ENCODE measurements around the gene PSEN1. TPM values are rescaled to one million over a fixed set of nuclear protein-coding genes. Genes with fewer than 3 reads are reported as not detected.

Gene PSEN1
- 47.8 TPM for total RNA-seq
- 28.7 TPM for polyA plus RNA-seq

DNA sequence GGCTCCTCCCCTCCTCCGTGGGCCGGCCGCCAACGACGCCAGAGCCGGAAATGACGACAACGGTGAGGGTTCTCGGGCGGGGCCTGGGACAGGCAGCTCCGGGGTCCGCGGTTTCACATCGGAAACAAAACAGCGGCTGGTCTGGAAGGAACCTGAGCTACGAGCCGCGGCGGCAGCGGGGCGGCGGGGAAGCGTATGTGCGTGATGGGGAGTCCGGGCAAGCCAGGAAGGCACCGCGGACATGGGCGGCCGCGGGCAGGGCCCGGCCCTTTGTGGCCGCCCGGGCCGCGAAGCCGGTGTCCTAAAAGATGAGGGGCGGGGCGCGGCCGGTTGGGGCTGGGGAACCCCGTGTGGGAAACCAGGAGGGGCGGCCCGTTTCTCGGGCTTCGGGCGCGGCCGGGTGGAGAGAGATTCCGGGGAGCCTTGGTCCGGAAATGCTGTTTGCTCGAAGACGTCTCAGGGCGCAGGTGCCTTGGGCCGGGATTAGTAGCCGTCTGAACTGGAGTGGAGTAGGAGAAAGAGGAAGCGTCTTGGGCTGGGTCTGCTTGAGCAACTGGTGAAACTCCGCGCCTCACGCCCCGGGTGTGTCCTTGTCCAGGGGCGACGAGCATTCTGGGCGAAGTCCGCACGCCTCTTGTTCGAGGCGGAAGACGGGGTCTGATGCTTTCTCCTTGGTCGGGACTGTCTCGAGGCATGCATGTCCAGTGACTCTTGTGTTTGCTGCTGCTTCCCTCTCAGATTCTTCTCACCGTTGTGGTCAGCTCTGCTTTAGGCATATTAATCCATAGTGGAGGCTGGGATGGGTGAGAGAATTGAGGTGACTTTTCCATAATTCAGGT is at the start of gene PSEN1:
Gene PSEN1 (plus strand): TSS at position 121 of the 839 bp plus-strand sequence. CDS start 11,513 bp downstream, outside the sequence.
- no peaks in the 10 kb centered on the region for H3K36me3 ChIP-seq (ENCODE audit: insufficient read depth)
- H3K27ac ChIP-seq (ENCODE audit: low read depth) = peak within 1 kb of the TSS; percentile 97
- peak within 1 kb of the TSS; percentile 78 for H3K4me3 ChIP-seq (ENCODE audit: low read depth, low read length)
- H3K4me1 ChIP-seq (ENCODE audit: insufficient read depth) = no peaks in the 10 kb centered on the region
- under 1% methylated on average over 71 of the region's 71 CpGs for WGBS
- peak; percentile 87 for DNase-seq (ENCODE audit: extremely low spot score)

DNA sequence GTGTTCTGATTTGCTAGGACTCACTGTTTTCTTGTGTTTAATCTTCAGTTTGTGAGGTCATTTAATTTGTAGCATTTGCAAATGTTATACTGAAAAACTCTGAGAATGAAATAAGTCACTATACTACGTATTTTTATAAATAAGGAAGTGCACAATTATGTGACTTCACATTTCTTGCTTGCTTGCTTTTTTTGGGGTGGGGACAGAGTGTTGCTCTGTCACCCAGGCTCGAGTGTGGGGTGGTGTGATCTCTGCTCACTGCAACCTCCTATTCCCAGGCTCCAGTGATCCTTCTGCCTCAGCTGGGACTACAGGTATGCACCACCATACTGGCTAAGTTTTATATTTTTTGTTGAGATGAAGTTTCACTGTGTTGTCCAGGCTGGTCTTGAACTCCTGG is 45.3 kb upstream of the PSEN1 start:
- 92% methylated on average over 2 of the region's 2 CpGs for WGBS
- DNase-seq (ENCODE audit: extremely low spot score) = no peak
- H3K36me3 ChIP-seq (ENCODE audit: insufficient read depth) = peaks cover 9% of the 10 kb centered on the region
- no peak overlapping the region for H3K27ac ChIP-seq (ENCODE audit: low read depth)
- H3K4me3 ChIP-seq (ENCODE audit: low read depth, low read length) = no peak overlapping the region
- H3K4me1 ChIP-seq (ENCODE audit: insufficient read depth) = no peaks in the 10 kb centered on the region

GRCh38 chr14:73097421-73097820 is 38.9 kb upstream of the PSEN1 start:
- no peak for DNase-seq (ENCODE audit: extremely low spot score)
- no peaks in the 10 kb centered on the region for H3K4me1 ChIP-seq (ENCODE audit: insufficient read depth)
- H3K4me3 ChIP-seq (ENCODE audit: low read depth, low read length) = no peak overlapping the region
- H3K27ac ChIP-seq (ENCODE audit: low read depth) = no peak overlapping the region
- 96% methylated on average over 11 of the region's 11 CpGs for WGBS
- H3K36me3 ChIP-seq (ENCODE audit: insufficient read depth) = peaks cover 6% of the 10 kb centered on the region

GRCh38 chr14:73100334-73100733 is 36.0 kb upstream of the PSEN1 start:
- DNase-seq (ENCODE audit: extremely low spot score) = no peak
- H3K36me3 ChIP-seq (ENCODE audit: insufficient read depth) = peaks cover 3% of the 10 kb centered on the region
- H3K4me3 ChIP-seq (ENCODE audit: low read depth, low read length) = no peak overlapping the region
- H3K27ac ChIP-seq (ENCODE audit: low read depth) = no peak overlapping the region
- WGBS = 87% methylated on average over 4 of the region's 4 CpGs
- H3K4me1 ChIP-seq (ENCODE audit: insufficient read depth) = no peaks in the 10 kb centered on the region

GRCh38 chr14:73102806-73103497 is 33.4 kb upstream of the PSEN1 start:
- H3K36me3 ChIP-seq (ENCODE audit: insufficient read depth) = peaks cover 3% of the 10 kb centered on the region
- H3K4me3 ChIP-seq (ENCODE audit: low read depth, low read length) = no peak overlapping the region
- no peak for DNase-seq (ENCODE audit: extremely low spot score)
- H3K4me1 ChIP-seq (ENCODE audit: insufficient read depth) = no peaks in the 10 kb centered on the region
- WGBS = 97% methylated on average over 27 of the region's 27 CpGs
- H3K27ac ChIP-seq (ENCODE audit: low read depth) = no peak overlapping the region

- WGBS = 87% methylated on average over 3 of the region's 3 CpGs
Measured at GRCh38 chr14:73105050-73105449, 31.3 kb upstream of the PSEN1 start.

DNA sequence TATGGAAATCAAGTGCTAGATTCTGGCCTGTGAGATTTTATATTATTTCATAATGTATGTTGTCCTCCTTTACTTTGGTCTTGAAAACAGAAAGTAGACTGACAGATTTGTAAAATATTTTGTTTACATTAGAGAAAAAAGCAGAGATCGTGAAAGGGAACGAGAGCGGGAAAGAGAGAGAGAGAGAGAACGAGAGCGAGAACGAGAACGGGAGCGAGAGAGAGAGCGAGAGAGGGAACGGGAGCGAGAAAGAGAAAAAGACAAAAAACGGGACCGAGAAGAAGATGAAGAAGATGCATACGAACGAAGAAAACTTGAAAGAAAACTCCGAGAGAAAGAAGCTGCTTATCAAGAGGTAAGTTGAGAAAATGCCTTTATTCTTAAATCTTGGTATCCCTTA is 30.6 kb upstream of the PSEN1 start:
- WGBS = 97% methylated on average over 16 of the region's 16 CpGs
- Histone ChIP-seq H3K27ac (ENCODE audit: low read depth) (no peak overlapping the region), H3K4me1 (ENCODE audit: insufficient read depth) (no peaks in the 10 kb centered on the region), H3K4me3 (ENCODE audit: low read depth, low read length) (no peak overlapping the region), H3K36me3 (ENCODE audit: insufficient read depth) (peaks cover under 1% of the 10 kb centered on the region)
- DNase-seq (ENCODE audit: extremely low spot score) = no peak

More at GRCh38 chr14:73105050-73105449, 31.3 kb upstream of the PSEN1 start:
- Histone ChIP-seq H3K36me3 (ENCODE audit: insufficient read depth) (no peaks in the 10 kb centered on the region), H3K4me1 (ENCODE audit: insufficient read depth) (no peaks in the 10 kb centered on the region), H3K27ac (ENCODE audit: low read depth) (no peak overlapping the region), H3K4me3 (ENCODE audit: low read depth, low read length) (no peak overlapping the region)
- no peak for DNase-seq (ENCODE audit: extremely low spot score)

DNA sequence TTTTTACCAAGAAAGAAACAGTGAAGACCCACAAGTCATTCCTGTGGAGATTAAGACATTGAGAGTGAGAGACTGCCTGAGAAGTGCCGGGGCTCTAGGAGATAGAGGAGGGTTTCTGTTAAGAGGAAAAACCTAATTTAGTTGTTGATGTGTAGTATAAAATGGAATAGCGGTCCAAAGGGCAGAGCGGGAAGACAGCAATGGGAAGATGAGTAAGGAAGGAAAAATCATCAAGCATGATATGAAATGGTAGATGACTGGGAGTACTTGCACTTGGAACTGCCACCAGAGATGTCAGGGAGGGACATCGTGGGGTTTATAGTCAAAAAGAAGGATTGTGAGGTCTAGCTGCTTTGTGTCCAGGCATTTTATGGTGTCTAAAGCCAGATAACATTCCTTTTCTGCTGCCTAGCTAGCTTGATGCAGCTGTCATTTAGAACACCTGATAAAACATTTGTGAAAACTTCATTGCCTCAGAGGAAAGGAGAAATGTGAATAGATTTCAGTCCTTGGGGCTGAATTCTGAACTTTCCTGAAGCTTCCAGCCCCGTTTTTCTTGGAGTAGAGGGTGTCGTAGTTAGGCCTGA is 20.1 kb upstream of the PSEN1 start:
- Histone ChIP-seq H3K4me3 (ENCODE audit: low read depth, low read length) (no peak overlapping the region), H3K36me3 (ENCODE audit: insufficient read depth) (peaks cover 8% of the 10 kb centered on the region), H3K27ac (ENCODE audit: low read depth) (no peak overlapping the region), H3K4me1 (ENCODE audit: insufficient read depth) (no peaks in the 10 kb centered on the region)
- 86% methylated on average over 6 of the region's 6 CpGs for WGBS
- no peak for DNase-seq (ENCODE audit: extremely low spot score)

GRCh38 chr14:73124180-73124894 is 12.0 kb upstream of the PSEN1 start:
- no peak for DNase-seq (ENCODE audit: extremely low spot score)
- 72% methylated on average over 6 of the region's 6 CpGs for WGBS
- no peak overlapping the region for H3K27ac ChIP-seq (ENCODE audit: low read depth)
- no peaks in the 10 kb centered on the region for H3K4me1 ChIP-seq (ENCODE audit: insufficient read depth)
- no peaks in the 10 kb centered on the region for H3K36me3 ChIP-seq (ENCODE audit: insufficient read depth)
- no peak overlapping the region for H3K4me3 ChIP-seq (ENCODE audit: low read depth, low read length)

DNA sequence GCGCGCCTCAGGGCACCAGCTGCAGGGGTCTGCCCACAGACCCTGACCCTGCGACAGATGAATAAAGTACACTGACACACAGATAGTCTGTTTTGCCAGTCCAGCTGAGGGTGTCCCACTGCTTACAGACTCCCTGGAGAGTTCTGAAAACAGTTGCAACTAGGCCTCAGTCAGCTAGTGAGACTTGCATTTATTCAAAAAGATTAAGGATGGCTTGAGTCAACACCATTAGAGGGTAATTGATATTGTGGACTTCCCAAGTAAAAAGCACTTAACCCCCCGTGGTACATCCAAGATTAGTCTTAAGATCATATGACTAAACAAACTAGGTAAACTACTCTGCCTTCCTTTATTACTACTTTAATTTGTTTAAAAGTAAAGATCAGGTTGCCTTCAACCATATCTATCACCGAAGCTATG is 11.1 kb upstream of the PSEN1 start:
- no peak for DNase-seq (ENCODE audit: extremely low spot score)
- WGBS = 63% methylated on average over 5 of the region's 5 CpGs
- H3K27ac ChIP-seq (ENCODE audit: low read depth) = no peak overlapping the region
- H3K4me3 ChIP-seq (ENCODE audit: low read depth, low read length) = no peak overlapping the region
- no peaks in the 10 kb centered on the region for H3K4me1 ChIP-seq (ENCODE audit: insufficient read depth)
- H3K36me3 ChIP-seq (ENCODE audit: insufficient read depth) = no peaks in the 10 kb centered on the region

DNA sequence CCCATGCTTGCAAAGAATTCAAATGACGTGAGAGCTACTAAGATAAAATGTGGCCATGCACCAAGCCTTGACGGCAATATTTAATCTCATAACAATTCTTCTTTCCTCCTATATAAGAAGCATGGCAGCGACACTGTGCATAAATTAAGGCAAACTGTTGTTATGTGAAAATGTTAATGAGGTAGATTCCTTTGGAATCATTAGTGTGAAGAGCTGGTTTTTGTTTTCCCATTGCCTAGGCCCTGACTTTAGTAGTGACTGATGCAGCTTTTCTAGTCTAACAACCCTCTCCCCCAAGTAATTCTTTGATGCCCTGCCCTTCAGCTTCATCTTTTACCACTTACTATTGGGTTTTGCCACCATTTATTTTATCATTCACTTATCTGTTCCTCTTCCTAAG is 10.6 kb upstream of the PSEN1 start:
- DNase-seq (ENCODE audit: extremely low spot score) = no peak
- Histone ChIP-seq H3K27ac (ENCODE audit: low read depth) (no peak overlapping the region), H3K36me3 (ENCODE audit: insufficient read depth) (no peaks in the 10 kb centered on the region), H3K4me3 (ENCODE audit: low read depth, low read length) (no peak overlapping the region), H3K4me1 (ENCODE audit: insufficient read depth) (no peaks in the 10 kb centered on the region)
- 71% methylated on average over 3 of the region's 3 CpGs for WGBS

DNA sequence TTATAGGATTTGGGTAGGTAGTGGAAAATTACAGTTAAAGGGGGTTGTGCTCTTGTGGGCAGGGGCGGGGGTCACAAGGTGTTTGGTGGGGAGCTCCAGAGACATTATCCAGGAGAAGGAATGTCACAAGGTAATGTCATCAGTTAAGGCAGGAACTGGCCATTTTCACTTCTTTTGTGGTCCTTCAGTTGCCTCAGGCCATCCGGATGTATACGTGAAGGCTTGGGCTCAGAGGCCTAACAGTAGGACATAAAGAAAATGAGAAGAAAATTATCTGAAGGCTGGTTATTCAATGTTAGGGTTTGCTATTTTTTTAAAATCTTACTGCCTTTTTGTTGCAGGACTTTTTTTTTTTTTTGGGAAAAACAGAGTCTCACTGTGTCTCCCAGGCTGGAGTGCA is 2.5 kb upstream of the PSEN1 start:
- Histone ChIP-seq H3K4me1 (ENCODE audit: insufficient read depth) (no peaks in the 10 kb centered on the region), H3K36me3 (ENCODE audit: insufficient read depth) (no peaks in the 10 kb centered on the region), H3K4me3 (ENCODE audit: low read depth, low read length) (no peak overlapping the region), H3K27ac (ENCODE audit: low read depth) (no peak overlapping the region)
- 93% methylated on average over 3 of the region's 3 CpGs for WGBS
- DNase-seq (ENCODE audit: extremely low spot score) = no peak

DNA sequence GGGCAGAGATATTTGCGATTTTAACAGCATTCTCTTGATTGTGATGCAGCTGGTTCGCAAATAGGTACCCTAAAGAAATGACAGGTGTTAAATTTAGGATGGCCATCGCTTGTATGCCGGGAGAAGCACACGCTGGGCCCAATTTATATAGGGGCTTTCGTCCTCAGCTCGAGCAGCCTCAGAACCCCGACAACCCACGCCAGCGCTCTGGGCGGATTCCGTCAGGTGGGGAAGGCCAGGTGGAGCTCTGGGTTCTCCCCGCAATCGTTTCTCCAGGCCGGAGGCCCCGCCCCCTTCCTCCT is 271 bp upstream of the PSEN1 start:
- Histone ChIP-seq H3K36me3 (ENCODE audit: insufficient read depth) (no peaks in the 10 kb centered on the region), H3K4me3 (ENCODE audit: low read depth, low read length) (peak overlapping the region; percentile 78), H3K4me1 (ENCODE audit: insufficient read depth) (no peaks in the 10 kb centered on the region), H3K27ac (ENCODE audit: low read depth) (no peak overlapping the region)
- WGBS = 2% methylated on average over 16 of the region's 16 CpGs
- DNase-seq (ENCODE audit: extremely low spot score) = no peak

Data from urinary bladder (tissue), 4 donors.